ENCODE data around the gene NCKAP5.

DNA sequence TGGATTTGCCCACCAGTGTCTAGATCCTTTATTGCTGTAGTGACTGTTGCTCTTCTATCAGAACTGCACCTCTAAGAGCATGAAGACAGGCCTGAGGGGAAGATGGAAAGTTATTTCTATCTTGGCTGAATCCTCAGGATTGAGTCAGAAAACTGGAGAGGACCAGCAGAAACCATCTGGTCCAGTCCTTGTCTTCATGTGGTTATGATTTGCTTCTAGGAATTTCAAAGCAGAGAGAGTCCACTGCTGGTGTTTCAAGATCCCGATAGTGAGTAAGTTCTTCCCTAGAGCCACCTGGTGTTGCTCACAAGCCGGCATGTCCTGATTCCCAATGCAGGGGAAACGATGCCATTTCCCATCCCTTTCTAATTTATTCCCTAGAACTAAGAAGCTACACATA is 84.2 kb downstream of the NCKAP5 start:
- TF ChIP-seq ZNF274 (IDR thresholded peaks at IDR 0.05; ENCODE audit: low read depth, low read length): no peak
- TF ChIP-seq YY1 (IDR thresholded peaks at IDR 0.05; ENCODE audit: insufficient read depth, insufficient read length): no peak

All from NT2/D1 (cell line).